HL-60 (cell line): ENCODE measurements around the gene DDX23.

ENCODE experiments used
- DNase-seq, 2 experiments: peaks; one replicate each; pipeline ENCODE4 v3.0.0-alpha.2; 2010 to 2020; ENCODE audit warnings: low read depth in 1 of 2, low spot score in 1 of 2
- H3K27ac ChIP-seq: fragments of 250-450 bp; sonication (Bioruptor Pico); replicated peaks from 2 replicates; pipeline ENCODE4 v1.5.1; 2020; ENCODE audit warnings: mild to moderate bottlenecking, moderate library complexity
- H3K27me3 ChIP-seq: fragments of 250-450 bp; sonication (Bioruptor Pico); 2 replicates; pipeline ENCODE4 v1.5.1; 2021; ENCODE audit warnings: mild to moderate bottlenecking, moderate library complexity; ENCODE audit not compliant: insufficient read depth, poor library complexity, severe bottlenecking
- H3K4me3 ChIP-seq: replicated peaks from 2 replicates; pipeline ENCODE4 v1.5.1; 2011; ENCODE audit warnings: mild to moderate bottlenecking, control low read depth, low read length; ENCODE audit not compliant: insufficient read depth
- CTCF ChIP-seq: IDR thresholded peaks from one replicate; pipeline ENCODE4 v1.5.1; 2011; ENCODE audit warnings: low read length, control low read depth, inconsistent platforms; ENCODE audit not compliant: insufficient read depth
- GABPA ChIP-seq: IDR thresholded peaks from 2 replicates; pipeline ENCODE4 v1.6.1; 2012; ENCODE audit warnings: low read depth
- POLR2AphosphoS5 ChIP-seq: IDR thresholded peaks from 2 replicates; pipeline ENCODE4 v1.6.1; 2012; ENCODE audit warnings: low read depth
- REST ChIP-seq: IDR thresholded peaks from 2 replicates; pipeline ENCODE4 v1.6.1; 2012; ENCODE audit warnings: low read depth; ENCODE audit not compliant: insufficient replicate concordance
- SPI1 ChIP-seq: IDR thresholded peaks from 2 replicates; pipeline ENCODE4 v1.6.1; 2012; ENCODE audit warnings: low read depth, mild to moderate bottlenecking, borderline replicate concordance

The DDX23 gene

GRCh38 chr12:48832321-48833060 lies 19.5 kb downstream of the DDX23 start:
- no peak for TF ChIP-seq POLR2AphosphoS5
- no peak for TF ChIP-seq SPI1
- no peak for TF ChIP-seq GABPA
- TF ChIP-seq CTCF = no peak
- no peak for TF ChIP-seq REST
- Histone ChIP-seq H3K27me3 (no peaks in the 10 kb centered on the region), H3K27ac (no peak overlapping the region), H3K4me3 (no peak overlapping the region)
- DNase-seq = no peak

- H3K27ac ChIP-seq = no peak overlapping the region
- H3K4me3 ChIP-seq = no peak overlapping the region
- no peaks in the 10 kb centered on the region for H3K27me3 ChIP-seq
- TF ChIP-seq CTCF = no peak
- no peak for TF ChIP-seq REST
- no peak for TF ChIP-seq POLR2AphosphoS5
- no peak for TF ChIP-seq SPI1
- TF ChIP-seq GABPA = no peak
- no peak for DNase-seq
Measured at GRCh38 chr12:48831257-48831656, 20.7 kb downstream of the DDX23 start.

- Histone ChIP-seq H3K27me3 (no peaks in the 10 kb centered on the region), H3K4me3 (no peak overlapping the region), H3K27ac (no peak overlapping the region)
- peak; percentile 16; the same call in 1 of the 2 replicates for TF ChIP-seq POLR2AphosphoS5
- TF ChIP-seq GABPA = no peak
- no peak for DNase-seq
Measured at GRCh38 chr12:48828841-48829575, 23.0 kb downstream of the DDX23 start.

- H3K27ac ChIP-seq = no peak overlapping the region
- H3K27me3 ChIP-seq = no peaks in the 10 kb centered on the region
- TF ChIP-seq GABPA (no peak), SPI1 (no peak), REST (no peak), CTCF (no peak), POLR2AphosphoS5 (no peak)
- no peak overlapping the region for H3K4me3 ChIP-seq
- no peak for DNase-seq
Measured at GRCh38 chr12:48828293-48828692, 23.7 kb downstream of the DDX23 start.
